ENCODE measurements around the gene M1AP.

GRCh38 chr2:74625658-74626425 lies 22.3 kb downstream of the M1AP start:
- TF ChIP-seq, protein P1, sequence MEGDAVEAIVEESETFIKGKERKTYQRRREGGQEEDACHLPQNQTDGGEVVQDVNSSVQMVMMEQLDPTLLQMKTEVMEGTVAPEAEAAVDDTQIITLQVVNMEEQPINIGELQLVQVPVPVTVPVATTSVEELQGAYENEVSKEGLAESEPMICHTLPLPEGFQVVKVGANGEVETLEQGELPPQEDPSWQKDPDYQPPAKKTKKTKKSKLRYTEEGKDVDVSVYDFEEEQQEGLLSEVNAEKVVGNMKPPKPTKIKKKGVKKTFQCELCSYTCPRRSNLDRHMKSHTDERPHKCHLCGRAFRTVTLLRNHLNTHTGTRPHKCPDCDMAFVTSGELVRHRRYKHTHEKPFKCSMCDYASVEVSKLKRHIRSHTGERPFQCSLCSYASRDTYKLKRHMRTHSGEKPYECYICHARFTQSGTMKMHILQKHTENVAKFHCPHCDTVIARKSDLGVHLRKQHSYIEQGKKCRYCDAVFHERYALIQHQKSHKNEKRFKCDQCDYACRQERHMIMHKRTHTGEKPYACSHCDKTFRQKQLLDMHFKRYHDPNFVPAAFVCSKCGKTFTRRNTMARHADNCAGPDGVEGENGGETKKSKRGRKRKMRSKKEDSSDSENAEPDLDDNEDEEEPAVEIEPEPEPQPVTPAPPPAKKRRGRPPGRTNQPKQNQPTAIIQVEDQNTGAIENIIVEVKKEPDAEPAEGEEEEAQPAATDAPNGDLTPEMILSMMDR (IDR thresholded peaks at IDR 0.05; ENCODE audit: low read depth, low read length, poor library complexity, severe bottlenecking) = no peak
- no peak for TF ChIP-seq EZH2phosphoT487 (IDR thresholded peaks at IDR 0.05; ENCODE audit: borderline replicate concordance, low read length)
